ENCODE measurements around the gene SUCLA2.

DNA sequence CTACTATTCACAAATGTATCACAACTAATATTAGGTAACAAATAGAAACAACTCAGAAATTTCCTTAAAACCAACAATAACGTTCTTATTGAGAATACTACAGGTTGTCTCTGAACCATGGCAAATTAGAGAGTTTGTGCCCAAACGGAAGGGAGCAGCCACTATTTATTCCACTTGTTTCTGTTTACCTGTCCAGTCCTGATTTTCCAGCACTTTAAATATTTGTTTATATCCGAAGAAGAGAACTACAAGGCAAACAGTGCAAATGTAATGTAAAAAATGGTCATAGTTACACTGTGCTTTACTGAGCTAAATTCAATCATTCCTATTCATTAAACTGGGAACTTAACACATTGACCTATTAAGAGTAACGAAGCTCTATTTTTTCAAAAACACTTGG lies 9.2 kb downstream of the SUCLA2 start:
- TF ChIP-seq, protein P1, sequence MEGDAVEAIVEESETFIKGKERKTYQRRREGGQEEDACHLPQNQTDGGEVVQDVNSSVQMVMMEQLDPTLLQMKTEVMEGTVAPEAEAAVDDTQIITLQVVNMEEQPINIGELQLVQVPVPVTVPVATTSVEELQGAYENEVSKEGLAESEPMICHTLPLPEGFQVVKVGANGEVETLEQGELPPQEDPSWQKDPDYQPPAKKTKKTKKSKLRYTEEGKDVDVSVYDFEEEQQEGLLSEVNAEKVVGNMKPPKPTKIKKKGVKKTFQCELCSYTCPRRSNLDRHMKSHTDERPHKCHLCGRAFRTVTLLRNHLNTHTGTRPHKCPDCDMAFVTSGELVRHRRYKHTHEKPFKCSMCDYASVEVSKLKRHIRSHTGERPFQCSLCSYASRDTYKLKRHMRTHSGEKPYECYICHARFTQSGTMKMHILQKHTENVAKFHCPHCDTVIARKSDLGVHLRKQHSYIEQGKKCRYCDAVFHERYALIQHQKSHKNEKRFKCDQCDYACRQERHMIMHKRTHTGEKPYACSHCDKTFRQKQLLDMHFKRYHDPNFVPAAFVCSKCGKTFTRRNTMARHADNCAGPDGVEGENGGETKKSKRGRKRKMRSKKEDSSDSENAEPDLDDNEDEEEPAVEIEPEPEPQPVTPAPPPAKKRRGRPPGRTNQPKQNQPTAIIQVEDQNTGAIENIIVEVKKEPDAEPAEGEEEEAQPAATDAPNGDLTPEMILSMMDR (IDR thresholded peaks at IDR 0.05; ENCODE audit: control extremely low read depth in 1 of 3, insufficient read depth in 1 of 3, low read depth in 1 of 3, low read length in 3 of 3): no peak
- TF ChIP-seq YY1 (IDR thresholded peaks at IDR 0.05; ENCODE audit: low read depth, low read length) (no peak), RAD21 (IDR thresholded peaks at IDR 0.05 in 1 of 2, conservative IDR thresholded peaks at IDR 0.05 in 1 of 2; ENCODE audit: low read depth in 2 of 2, low read length in 2 of 2) (no peak), NRF1 (IDR thresholded peaks at IDR 0.05; ENCODE audit: low read depth, low read length) (no peak), CREB1 (IDR thresholded peaks at IDR 0.05) (no peak), POLR2AphosphoS5 (IDR thresholded peaks at IDR 0.05; ENCODE audit: low read depth, low read length) (no peak), EZH2 (IDR thresholded peaks at IDR 0.05; ENCODE audit: low read depth, low read length, severe bottlenecking) (no peak), JUN (IDR thresholded peaks at IDR 0.05; ENCODE audit: low read depth, low read length) (no peak), POLR2A (IDR thresholded peaks at IDR 0.05; ENCODE audit: control extremely low read depth in 1 of 2, low read depth in 2 of 2, low read length in 2 of 2) (no peak), TEAD4 (IDR thresholded peaks at IDR 0.05; ENCODE audit: low read depth, low read length) (no peak), EP300 (IDR thresholded peaks at IDR 0.05; ENCODE audit: borderline replicate concordance in 1 of 2, low read depth in 2 of 2, low read length in 2 of 2) (no peak), CBX5 (IDR thresholded peaks at IDR 0.05; ENCODE audit: low read depth, low read length) (no peak)
